Mammary epithelial cell (primary cell): Measurements from ENCODE around the gene KCNN1.

ENCODE experiments used
- EZH2 ChIP-seq: IDR thresholded peaks from 2 replicates; pipeline ENCODE4 v1.6.1; 2012; ENCODE audit warnings: low read length, inconsistent platforms, borderline replicate concordance
- TF ChIP-seq, protein P1 (sequence below), 2 donors: IDR thresholded peaks in 1 of 2; conservative IDR thresholded peaks in 1 of 2; 2 replicates each; pipeline ENCODE4 v1.5.1; 2011 to 2012; ENCODE audit warnings: inconsistent platforms in 2 of 2, low read length in 2 of 2, mild to moderate bottlenecking in 2 of 2, control low read depth in 1 of 2, low read depth in 1 of 2; ENCODE audit not compliant: insufficient read depth in 1 of 2; ENCODE audit errors: extremely low read depth in 1 of 2

- TF ChIP-seq, protein P1, sequence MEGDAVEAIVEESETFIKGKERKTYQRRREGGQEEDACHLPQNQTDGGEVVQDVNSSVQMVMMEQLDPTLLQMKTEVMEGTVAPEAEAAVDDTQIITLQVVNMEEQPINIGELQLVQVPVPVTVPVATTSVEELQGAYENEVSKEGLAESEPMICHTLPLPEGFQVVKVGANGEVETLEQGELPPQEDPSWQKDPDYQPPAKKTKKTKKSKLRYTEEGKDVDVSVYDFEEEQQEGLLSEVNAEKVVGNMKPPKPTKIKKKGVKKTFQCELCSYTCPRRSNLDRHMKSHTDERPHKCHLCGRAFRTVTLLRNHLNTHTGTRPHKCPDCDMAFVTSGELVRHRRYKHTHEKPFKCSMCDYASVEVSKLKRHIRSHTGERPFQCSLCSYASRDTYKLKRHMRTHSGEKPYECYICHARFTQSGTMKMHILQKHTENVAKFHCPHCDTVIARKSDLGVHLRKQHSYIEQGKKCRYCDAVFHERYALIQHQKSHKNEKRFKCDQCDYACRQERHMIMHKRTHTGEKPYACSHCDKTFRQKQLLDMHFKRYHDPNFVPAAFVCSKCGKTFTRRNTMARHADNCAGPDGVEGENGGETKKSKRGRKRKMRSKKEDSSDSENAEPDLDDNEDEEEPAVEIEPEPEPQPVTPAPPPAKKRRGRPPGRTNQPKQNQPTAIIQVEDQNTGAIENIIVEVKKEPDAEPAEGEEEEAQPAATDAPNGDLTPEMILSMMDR (conservative IDR thresholded peaks at IDR 0.05 in 1 of 2, IDR thresholded peaks at IDR 0.05 in 1 of 2; ENCODE audit: extremely low read depth in 1 of 2, insufficient read depth in 1 of 2, low read depth in 1 of 2, low read length in 2 of 2), result no peak
- TF ChIP-seq EZH2, result no peak
Measured at GRCh38 chr19:17922138-17922537, 44.8 kb upstream of the KCNN1 start.
